ENCODE results near the gene OR1F1.
"Not testable (repeated sequence)": the region's sequence is repeated elsewhere in the genome, so short reads cannot be mapped to it uniquely, and the experiment has no call there.

OR1F1 gene

DNA sequence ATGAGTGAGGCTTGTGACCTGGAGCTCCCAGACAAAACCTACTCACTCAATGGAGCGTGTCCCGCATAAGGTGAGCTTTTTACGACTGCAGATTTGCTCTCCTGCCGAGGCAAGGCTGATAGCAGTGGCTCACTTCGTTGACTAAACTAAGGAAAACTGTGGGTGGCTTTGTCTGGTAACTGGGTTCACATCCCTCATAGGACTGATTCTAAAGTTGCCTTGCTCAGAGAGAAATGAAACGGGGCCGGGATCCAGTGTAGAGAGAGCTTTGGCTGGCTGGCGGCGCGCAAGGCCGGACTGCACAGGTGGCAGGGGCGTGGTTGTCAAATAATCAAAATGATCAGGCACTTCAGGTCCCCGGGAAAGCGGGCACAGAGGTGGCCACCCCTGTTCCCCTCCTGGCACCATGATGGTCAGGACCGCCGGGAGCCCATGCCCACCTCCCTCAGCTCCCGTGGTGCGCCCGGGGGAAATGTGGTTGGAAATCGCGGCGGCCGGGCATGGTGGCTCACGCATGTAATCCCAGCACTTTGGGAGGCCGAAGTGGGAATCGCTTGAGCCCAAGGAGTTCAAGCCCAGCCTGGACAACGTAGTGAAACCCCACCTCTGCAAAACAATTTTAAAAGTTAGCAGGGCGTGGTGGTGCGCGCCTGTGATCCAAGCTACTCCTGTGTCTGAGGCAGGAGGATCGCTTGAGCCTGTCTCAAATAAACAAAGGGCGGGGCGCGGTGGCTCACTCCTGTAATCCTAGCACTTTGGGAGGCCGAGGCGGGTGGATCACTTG is 26.6 kb upstream of the OR1F1 start:
- Histone ChIP-seq H3K9me3 (ENCODE audit: control insufficient read depth, low read length) (no peaks in the 10 kb centered on the region), H3K4me3 (ENCODE audit: insufficient read depth, low read depth, low read length) (no peak overlapping the region), H3K27me3 (ENCODE audit: control insufficient read depth, insufficient read depth, low read length, poor library complexity, severe bottlenecking) (peaks cover 39% of the 10 kb centered on the region), H3K36me3 (ENCODE audit: control insufficient read depth, insufficient read depth, low read length) (no peaks in the 10 kb centered on the region), H3K4me1 (ENCODE audit: control insufficient read depth, insufficient read depth, low read length) (no peaks in the 10 kb centered on the region), H3K27ac (ENCODE audit: insufficient read depth, low read depth, low read length, poor library complexity, severe bottlenecking) (no peak overlapping the region)
- 93 to 95% methylated on average over 36 of the region's 36 CpGs for WGBS, 2 experiments

GRCh38 chr16:3164121-3164991 is 23.6 kb upstream of the OR1F1 start:
- Histone ChIP-seq H3K27ac (ENCODE audit: insufficient read depth, low read depth, low read length, poor library complexity, severe bottlenecking) (no peak overlapping the region), H3K36me3 (ENCODE audit: control insufficient read depth, insufficient read depth, low read length) (no peaks in the 10 kb centered on the region), H3K4me1 (ENCODE audit: control insufficient read depth, insufficient read depth, low read length) (no peaks in the 10 kb centered on the region), H3K4me3 (ENCODE audit: insufficient read depth, low read depth, low read length) (no peak overlapping the region), H3K9me3 (ENCODE audit: control insufficient read depth, low read length) (no peaks in the 10 kb centered on the region), H3K27me3 (ENCODE audit: control insufficient read depth, insufficient read depth, low read length, poor library complexity, severe bottlenecking) (peaks cover 41% of the 10 kb centered on the region)
- 91 to 92% methylated on average over 37 of the region's 37 CpGs for WGBS, 2 experiments

- Histone ChIP-seq H3K4me1 (ENCODE audit: control insufficient read depth, insufficient read depth, low read length) (no peaks in the 10 kb centered on the region), H3K27ac (ENCODE audit: insufficient read depth, low read depth, low read length, poor library complexity, severe bottlenecking) (no peak overlapping the region), H3K9me3 (ENCODE audit: control insufficient read depth, low read length) (no peaks in the 10 kb centered on the region), H3K36me3 (ENCODE audit: control insufficient read depth, insufficient read depth, low read length) (no peaks in the 10 kb centered on the region), H3K4me3 (ENCODE audit: insufficient read depth, low read depth, low read length) (no peak overlapping the region), H3K27me3 (ENCODE audit: control insufficient read depth, insufficient read depth, low read length, poor library complexity, severe bottlenecking) (peaks cover 41% of the 10 kb centered on the region)
- 91 to 92% methylated on average over 12 of the region's 12 CpGs for WGBS, 2 experiments
These were observed 22.7 kb upstream of the OR1F1 start for GRCh38 chr16:3165111-3165822.

DNA sequence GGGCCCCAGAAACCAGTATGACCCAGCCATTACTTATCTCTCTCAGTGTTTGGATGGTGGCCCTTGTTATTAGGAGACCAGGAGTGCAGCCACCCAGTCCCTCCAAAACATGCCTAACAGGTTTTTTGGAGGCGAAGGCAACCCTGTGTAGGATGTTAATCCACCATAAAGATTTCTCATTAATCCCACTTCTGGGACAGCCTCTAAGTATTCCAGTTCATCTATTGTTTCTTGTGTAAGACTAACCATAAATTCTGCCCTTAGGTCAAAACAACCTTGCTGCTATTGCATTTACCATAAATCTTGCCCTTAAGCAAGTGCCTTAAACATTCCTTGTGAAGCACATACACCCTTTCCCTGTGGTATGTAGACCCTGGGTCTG is 21.5 kb upstream of the OR1F1 start:
- Histone ChIP-seq H3K9me3 (ENCODE audit: control insufficient read depth, low read length) (no peaks in the 10 kb centered on the region), H3K4me3 (ENCODE audit: insufficient read depth, low read depth, low read length) (no peak overlapping the region), H3K27me3 (ENCODE audit: control insufficient read depth, insufficient read depth, low read length, poor library complexity, severe bottlenecking) (peaks cover 51% of the 10 kb centered on the region), H3K36me3 (ENCODE audit: control insufficient read depth, insufficient read depth, low read length) (no peaks in the 10 kb centered on the region), H3K4me1 (ENCODE audit: control insufficient read depth, insufficient read depth, low read length) (peaks cover 4% of the 10 kb centered on the region), H3K27ac (ENCODE audit: insufficient read depth, low read depth, low read length, poor library complexity, severe bottlenecking) (no peak overlapping the region)
- WGBS, 2 experiments = 58 to 59% methylated on average over 1 of the region's 1 CpG

DNA sequence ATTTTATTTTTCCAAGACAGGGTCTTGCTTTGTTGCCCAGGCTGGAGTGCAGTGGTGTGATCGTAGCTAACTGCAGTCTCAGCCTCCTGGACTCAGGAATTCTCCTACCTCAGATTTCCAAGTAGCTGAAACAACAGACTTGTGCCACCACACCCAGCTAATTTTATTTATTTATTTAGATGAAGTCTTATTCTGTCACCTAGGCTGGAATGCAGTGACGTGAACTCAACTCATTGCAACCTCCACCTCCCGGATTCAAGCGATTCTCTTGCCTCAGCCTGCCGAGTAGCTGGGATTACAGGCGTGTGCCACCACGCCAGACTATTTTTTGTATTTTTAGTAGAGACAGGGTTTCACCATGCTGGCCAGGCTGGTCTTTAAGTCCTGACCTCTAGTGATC is 19.3 kb upstream of the OR1F1 start:
- 92% methylated on average over 7 of the region's 7 CpGs for WGBS, 2 experiments
- H3K27me3 ChIP-seq (ENCODE audit: control insufficient read depth, insufficient read depth, low read length, poor library complexity, severe bottlenecking) = peaks cover 74% of the 10 kb centered on the region

DNA sequence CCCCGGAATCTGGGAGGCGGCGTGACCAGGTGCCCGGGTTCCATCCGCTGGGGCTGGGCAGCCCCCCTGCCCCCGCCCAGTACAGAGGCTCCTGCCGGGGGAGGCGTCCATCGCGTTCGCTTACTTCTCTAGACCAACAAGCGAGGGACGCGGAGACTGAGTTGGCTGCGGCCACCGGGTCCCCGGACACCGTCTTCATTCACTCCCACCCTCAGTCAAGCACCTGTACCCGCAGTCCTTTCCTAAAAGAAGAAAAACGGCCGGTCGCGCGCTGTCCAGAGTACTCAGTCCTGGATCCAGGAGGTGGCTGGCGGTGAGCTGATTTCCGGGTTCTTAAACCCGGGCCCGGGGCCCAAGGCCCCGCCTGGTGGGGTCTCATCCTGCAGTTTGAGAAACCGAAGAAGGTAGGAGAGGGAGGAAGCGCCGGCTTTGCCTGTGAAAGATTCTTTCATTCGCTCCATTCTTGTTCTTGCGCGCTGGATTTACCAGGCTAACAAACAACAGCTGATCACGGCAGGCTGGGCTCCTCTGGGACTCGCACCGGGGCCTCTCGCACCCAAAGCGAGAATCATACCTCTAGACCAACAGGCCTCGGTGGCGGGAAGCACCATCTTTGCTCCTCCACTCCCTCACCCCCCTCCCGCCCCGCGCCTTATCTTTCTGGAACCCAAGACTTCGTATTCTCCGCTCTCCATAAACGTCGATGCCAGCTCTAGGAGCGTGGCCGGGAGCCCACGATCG is 17.4 kb upstream of the OR1F1 start:
- Histone ChIP-seq H3K27me3 (ENCODE audit: control insufficient read depth, insufficient read depth, low read length, poor library complexity, severe bottlenecking) (peaks cover 88% of the 10 kb centered on the region), H3K4me3 (ENCODE audit: insufficient read depth, low read depth, low read length) (no peak overlapping the region), H3K27ac (ENCODE audit: insufficient read depth, low read depth, low read length, poor library complexity, severe bottlenecking) (no peak overlapping the region), H3K36me3 (ENCODE audit: control insufficient read depth, insufficient read depth, low read length) (no peaks in the 10 kb centered on the region), H3K9me3 (ENCODE audit: control insufficient read depth, low read length) (no peaks in the 10 kb centered on the region), H3K4me1 (ENCODE audit: control insufficient read depth, insufficient read depth, low read length) (peaks cover 15% of the 10 kb centered on the region)
- 44 to 45% methylated on average over 53 of the region's 53 CpGs for WGBS, 2 experiments

More for the DNA sequence above, 19.3 kb upstream of the OR1F1 start:
- H3K9me3 ChIP-seq (ENCODE audit: control insufficient read depth, low read length); H3K36me3 ChIP-seq (ENCODE audit: control insufficient read depth, insufficient read depth, low read length); H3K4me1 ChIP-seq (ENCODE audit: control insufficient read depth, insufficient read depth, low read length); H3K4me3 ChIP-seq (ENCODE audit: insufficient read depth, low read depth, low read length); H3K27ac ChIP-seq (ENCODE audit: insufficient read depth, low read depth, low read length, poor library complexity, severe bottlenecking): not testable (repeated sequence)

DNA sequence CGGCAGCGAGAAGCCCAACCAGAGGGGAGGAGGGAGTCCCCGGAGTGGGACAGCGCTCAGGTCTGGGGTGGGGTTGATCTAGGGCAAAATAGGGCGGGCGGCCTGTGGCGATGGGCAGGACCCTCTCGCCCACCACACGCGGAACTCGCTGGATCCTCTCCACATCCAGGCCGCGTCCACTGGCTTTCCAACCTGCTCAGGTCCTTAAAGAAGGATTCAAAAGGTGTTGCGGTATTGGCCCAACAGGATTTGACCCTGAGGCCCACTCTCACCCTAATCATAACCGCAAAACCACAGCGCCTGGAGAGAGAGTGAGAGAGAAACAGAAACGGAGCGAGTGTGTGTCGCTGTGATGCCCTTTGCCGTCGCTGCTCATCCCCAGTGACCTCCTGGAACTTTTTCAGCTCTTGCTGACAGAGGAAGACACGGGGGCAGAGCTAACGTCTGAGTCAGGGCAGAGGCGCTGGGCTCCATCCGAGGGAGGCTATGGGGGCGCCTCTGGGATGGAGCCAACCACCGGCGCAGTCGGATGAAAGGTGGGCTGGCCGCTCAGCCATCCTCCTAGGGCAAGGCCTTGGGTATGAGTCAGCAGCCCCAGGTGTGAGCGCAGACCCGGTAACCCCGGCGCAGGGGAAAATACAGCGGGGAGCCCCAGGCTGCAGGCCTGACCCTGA is 16.7 kb upstream of the OR1F1 start:
- Histone ChIP-seq H3K4me3 (ENCODE audit: insufficient read depth, low read depth, low read length) (peak overlapping the region; percentile 21), H3K27ac (ENCODE audit: insufficient read depth, low read depth, low read length, poor library complexity, severe bottlenecking) (no peak overlapping the region), H3K36me3 (ENCODE audit: control insufficient read depth, insufficient read depth, low read length) (no peaks in the 10 kb centered on the region), H3K4me1 (ENCODE audit: control insufficient read depth, insufficient read depth, low read length) (peaks cover 15% of the 10 kb centered on the region), H3K27me3 (ENCODE audit: control insufficient read depth, insufficient read depth, low read length, poor library complexity, severe bottlenecking) (peaks cover 94% of the 10 kb centered on the region), H3K9me3 (ENCODE audit: control insufficient read depth, low read length) (no peaks in the 10 kb centered on the region)
- WGBS, 2 experiments = 22 to 24% methylated on average over 35 of the region's 35 CpGs

GRCh38 chr16:3171855-3172593 is 16.0 kb upstream of the OR1F1 start:
- no peak overlapping the region for H3K27ac ChIP-seq (ENCODE audit: insufficient read depth, low read depth, low read length, poor library complexity, severe bottlenecking)
- H3K36me3 ChIP-seq (ENCODE audit: control insufficient read depth, insufficient read depth, low read length) = no peaks in the 10 kb centered on the region
- H3K4me1 ChIP-seq (ENCODE audit: control insufficient read depth, insufficient read depth, low read length) = peaks cover 15% of the 10 kb centered on the region
- peak overlapping the region; percentile 21 for H3K4me3 ChIP-seq (ENCODE audit: insufficient read depth, low read depth, low read length)
- WGBS, 2 experiments = 4% methylated on average over 41 of the region's 41 CpGs
- no peaks in the 10 kb centered on the region for H3K9me3 ChIP-seq (ENCODE audit: control insufficient read depth, low read length)
- H3K27me3 ChIP-seq (ENCODE audit: control insufficient read depth, insufficient read depth, low read length, poor library complexity, severe bottlenecking) = peaks cover 95% of the 10 kb centered on the region

Measured in ectodermal cell (in vitro differentiated cells).